Measurements from ENCODE around the gene HORMAD2.

The HORMAD2 gene

DNA sequence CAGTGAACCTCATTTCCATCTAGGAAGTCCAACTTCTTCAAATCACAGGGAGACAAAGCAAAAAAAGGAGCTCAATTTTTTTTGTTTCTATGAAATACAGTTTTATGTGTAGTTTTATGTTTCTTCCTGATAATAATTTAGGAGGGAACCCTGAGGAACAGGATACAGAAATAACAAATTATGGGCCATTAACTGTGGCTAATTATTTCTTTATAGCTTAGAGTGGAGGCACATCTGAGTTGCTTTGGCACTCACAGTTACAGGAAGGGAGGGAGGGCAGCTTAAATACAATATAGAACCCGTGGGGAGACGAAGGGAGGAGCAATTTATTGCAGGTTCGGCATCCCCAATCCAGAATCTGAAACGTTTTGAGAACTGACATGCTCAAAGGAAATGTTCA is 37.1 kb upstream of the HORMAD2 start:
- no peak for DNase-seq
- ATAC-seq (ENCODE audit: insufficient read depth, low read depth), result no peak

GRCh38 chr22:30044369-30044768 is 35.9 kb upstream of the HORMAD2 start:
- Histone ChIP-seq H2AFZ (ENCODE audit: low read depth, low read length) (no peak overlapping the region), H3K9me3 (ENCODE audit: insufficient read depth, low read length, severe bottlenecking) (no peaks in the 10 kb centered on the region), H3K4me2 (ENCODE audit: insufficient read depth, low read length) (no peak overlapping the region), H3K4me3 (ENCODE audit: low read depth in 1 of 2, low read length in 2 of 2) (no peak overlapping the region), H3K4me1 (ENCODE audit: insufficient read depth, low read length) (peaks cover 18% of the 10 kb centered on the region), H3K9ac (ENCODE audit: low read depth, low read length) (no peak overlapping the region), H3K27me3 (ENCODE audit: insufficient read depth, low read length, poor library complexity) (no peaks in the 10 kb centered on the region), H4K20me1 (ENCODE audit: insufficient read depth, low read length) (no peaks in the 10 kb centered on the region), H3K36me3 (ENCODE audit: insufficient read depth, low read length) (no peaks in the 10 kb centered on the region), H3K27ac (ENCODE audit: low read length) (no peak overlapping the region), H3K79me2 (ENCODE audit: insufficient read depth, low read length) (no peaks in the 10 kb centered on the region)
- DNase-seq, result no peak
- TF ChIP-seq EZH2 (IDR thresholded peaks at IDR 0.05; ENCODE audit: borderline replicate concordance, low read depth, low read length, severe bottlenecking) (no peak), CTCF (IDR thresholded peaks at IDR 0.05; ENCODE audit: borderline replicate concordance, extremely low read depth, low read length, poor library complexity, severe bottlenecking) (no peak)
- no peak for ATAC-seq (ENCODE audit: insufficient read depth, low read depth)

More for the DNA sequence above, 37.1 kb upstream of the HORMAD2 start:
- no peak overlapping the region for H3K9ac ChIP-seq (ENCODE audit: low read depth, low read length)
- no peaks in the 10 kb centered on the region for H3K9me3 ChIP-seq (ENCODE audit: insufficient read depth, low read length, severe bottlenecking)
- H4K20me1 ChIP-seq (ENCODE audit: insufficient read depth, low read length), result no peaks in the 10 kb centered on the region
- H3K4me3 ChIP-seq (ENCODE audit: low read depth in 1 of 2, low read length in 2 of 2), result no peak overlapping the region
- H3K27me3 ChIP-seq (ENCODE audit: insufficient read depth, low read length, poor library complexity), result no peaks in the 10 kb centered on the region
- H3K27ac ChIP-seq (ENCODE audit: low read length), result no peak overlapping the region
- no peaks in the 10 kb centered on the region for H3K79me2 ChIP-seq (ENCODE audit: insufficient read depth, low read length)
- peaks cover 18% of the 10 kb centered on the region for H3K4me1 ChIP-seq (ENCODE audit: insufficient read depth, low read length)
- TF ChIP-seq EZH2 (IDR thresholded peaks at IDR 0.05; ENCODE audit: borderline replicate concordance, low read depth, low read length, severe bottlenecking), result no peak
- TF ChIP-seq CTCF (IDR thresholded peaks at IDR 0.05; ENCODE audit: borderline replicate concordance, extremely low read depth, low read length, poor library complexity, severe bottlenecking), result no peak
- H3K36me3 ChIP-seq (ENCODE audit: insufficient read depth, low read length), result no peaks in the 10 kb centered on the region
- no peak overlapping the region for H3K4me2 ChIP-seq (ENCODE audit: insufficient read depth, low read length)
- no peak overlapping the region for H2AFZ ChIP-seq (ENCODE audit: low read depth, low read length)

DNA sequence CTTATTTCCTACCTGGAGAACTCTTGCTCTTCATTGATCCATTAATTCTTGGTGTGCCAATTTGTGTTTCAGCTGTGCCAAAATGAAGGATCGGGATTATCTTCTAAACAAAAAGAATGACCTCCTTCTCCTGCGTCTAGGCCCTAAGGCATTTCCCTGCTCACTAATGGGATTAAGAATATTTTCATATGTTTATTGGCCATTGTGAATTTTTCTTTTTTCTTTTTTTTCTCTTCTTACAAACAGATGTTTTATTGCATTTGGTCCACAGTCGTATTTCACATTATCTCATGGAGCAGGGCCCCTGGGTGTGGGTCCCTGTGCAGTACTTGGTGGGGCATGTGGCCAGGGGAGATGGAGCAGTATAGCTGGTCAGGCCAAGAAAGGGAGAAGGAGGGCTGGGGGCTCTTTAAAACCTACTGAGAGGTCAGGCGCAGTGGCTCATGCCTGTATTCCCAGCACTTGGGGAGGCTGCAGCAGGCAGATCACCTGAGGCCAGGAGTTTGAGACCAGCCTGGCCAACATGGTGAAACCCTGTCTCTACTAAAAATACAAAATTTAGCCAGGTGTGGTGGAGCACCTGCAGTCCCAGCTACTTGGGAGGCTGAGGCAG is 35.3 kb upstream of the HORMAD2 start:
- Histone ChIP-seq H3K9ac (ENCODE audit: low read depth, low read length) (no peak overlapping the region), H3K36me3 (ENCODE audit: insufficient read depth, low read length) (no peaks in the 10 kb centered on the region), H3K4me3 (ENCODE audit: low read depth in 1 of 2, low read length in 2 of 2) (no peak overlapping the region), H3K4me2 (ENCODE audit: insufficient read depth, low read length) (no peak overlapping the region), H2AFZ (ENCODE audit: low read depth, low read length) (no peak overlapping the region), H3K79me2 (ENCODE audit: insufficient read depth, low read length) (no peaks in the 10 kb centered on the region), H4K20me1 (ENCODE audit: insufficient read depth, low read length) (no peaks in the 10 kb centered on the region), H3K9me3 (ENCODE audit: insufficient read depth, low read length, severe bottlenecking) (no peaks in the 10 kb centered on the region), H3K27ac (ENCODE audit: low read length) (no peak overlapping the region), H3K27me3 (ENCODE audit: insufficient read depth, low read length, poor library complexity) (no peaks in the 10 kb centered on the region), H3K4me1 (ENCODE audit: insufficient read depth, low read length) (peaks cover 18% of the 10 kb centered on the region)
- ATAC-seq (ENCODE audit: insufficient read depth, low read depth) (no peak), DNase-seq (no peak)
- TF ChIP-seq CTCF (IDR thresholded peaks at IDR 0.05; ENCODE audit: borderline replicate concordance, extremely low read depth, low read length, poor library complexity, severe bottlenecking) (no peak), EZH2 (IDR thresholded peaks at IDR 0.05; ENCODE audit: borderline replicate concordance, low read depth, low read length, severe bottlenecking) (no peak)

Data from DND-41 (cell line).